GM06990 (cell line): Measurements from ENCODE around the gene PPA1.

Experiments
- DNase-seq: peaks from one replicate; pipeline ENCODE4 v3.0.0-alpha.2; 2011; ENCODE audit not compliant: insufficient read length; ENCODE audit errors: extremely low read depth
- H3K27me3 ChIP-seq: replicated peaks from 2 replicates; pipeline ENCODE4 v1.6.0; 2011; ENCODE audit warnings: low read length; ENCODE audit not compliant: control insufficient read depth, insufficient read depth
- H3K36me3 ChIP-seq: 2 replicates; pipeline ENCODE4 v1.5.1; 2011; ENCODE audit warnings: low read length; ENCODE audit not compliant: control insufficient read depth, insufficient read depth
- H3K4me3 ChIP-seq: replicated peaks from 2 replicates; pipeline ENCODE4 v1.5.1; 2011; ENCODE audit warnings: low read depth, mild to moderate bottlenecking, control low read depth, low read length
- TF ChIP-seq, protein P1 (sequence below): IDR thresholded peaks from 2 replicates; pipeline ENCODE4 v1.5.1; 2011; ENCODE audit warnings: low read length, control low read depth, mild to moderate bottlenecking, inconsistent platforms; ENCODE audit not compliant: insufficient read depth, poor library complexity, severe bottlenecking

Gene PPA1

DNA sequence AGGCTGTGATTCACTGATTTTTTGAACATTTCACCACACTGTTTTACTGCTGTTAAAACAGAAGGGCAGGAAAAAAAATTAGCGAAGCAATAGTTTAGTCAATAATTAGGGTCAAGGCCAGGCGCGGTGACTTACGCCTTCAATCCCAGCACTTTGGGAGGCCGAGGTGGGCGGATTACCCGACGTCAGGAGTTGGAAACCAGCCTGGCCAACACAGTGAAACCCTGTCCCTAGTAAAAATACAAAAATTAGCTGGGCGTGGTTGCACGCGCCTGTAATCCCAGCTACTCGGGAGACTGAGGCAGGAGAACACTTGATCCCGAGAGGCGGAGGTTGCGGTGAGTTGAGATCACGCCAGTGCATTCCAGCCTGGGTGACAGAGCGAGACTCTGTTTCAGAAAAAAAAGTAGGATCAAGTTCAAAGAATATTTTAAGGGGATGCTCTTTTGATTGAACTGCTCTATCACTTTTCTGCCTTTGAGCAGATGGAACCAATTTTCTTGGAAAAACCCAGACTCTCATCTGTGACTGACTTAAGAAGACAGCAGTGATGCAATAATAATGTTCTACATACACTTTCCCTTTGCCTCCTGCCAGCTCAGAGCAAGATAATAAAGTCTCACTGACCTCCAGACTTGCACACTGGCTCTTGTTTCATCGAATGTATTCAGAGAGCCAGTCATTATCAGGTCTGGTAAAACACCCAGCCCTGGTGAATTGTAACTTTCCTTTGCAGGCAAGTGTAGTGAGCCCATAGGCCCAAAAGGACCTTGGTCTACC, 1.6 kb upstream of the PPA1 start:
- no peak overlapping the region for H3K4me3 ChIP-seq
- no peaks in the 10 kb centered on the region for H3K27me3 ChIP-seq
- TF ChIP-seq, protein P1, sequence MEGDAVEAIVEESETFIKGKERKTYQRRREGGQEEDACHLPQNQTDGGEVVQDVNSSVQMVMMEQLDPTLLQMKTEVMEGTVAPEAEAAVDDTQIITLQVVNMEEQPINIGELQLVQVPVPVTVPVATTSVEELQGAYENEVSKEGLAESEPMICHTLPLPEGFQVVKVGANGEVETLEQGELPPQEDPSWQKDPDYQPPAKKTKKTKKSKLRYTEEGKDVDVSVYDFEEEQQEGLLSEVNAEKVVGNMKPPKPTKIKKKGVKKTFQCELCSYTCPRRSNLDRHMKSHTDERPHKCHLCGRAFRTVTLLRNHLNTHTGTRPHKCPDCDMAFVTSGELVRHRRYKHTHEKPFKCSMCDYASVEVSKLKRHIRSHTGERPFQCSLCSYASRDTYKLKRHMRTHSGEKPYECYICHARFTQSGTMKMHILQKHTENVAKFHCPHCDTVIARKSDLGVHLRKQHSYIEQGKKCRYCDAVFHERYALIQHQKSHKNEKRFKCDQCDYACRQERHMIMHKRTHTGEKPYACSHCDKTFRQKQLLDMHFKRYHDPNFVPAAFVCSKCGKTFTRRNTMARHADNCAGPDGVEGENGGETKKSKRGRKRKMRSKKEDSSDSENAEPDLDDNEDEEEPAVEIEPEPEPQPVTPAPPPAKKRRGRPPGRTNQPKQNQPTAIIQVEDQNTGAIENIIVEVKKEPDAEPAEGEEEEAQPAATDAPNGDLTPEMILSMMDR: no peak
- no peak for DNase-seq
- no peaks in the 10 kb centered on the region for H3K36me3 ChIP-seq

DNA sequence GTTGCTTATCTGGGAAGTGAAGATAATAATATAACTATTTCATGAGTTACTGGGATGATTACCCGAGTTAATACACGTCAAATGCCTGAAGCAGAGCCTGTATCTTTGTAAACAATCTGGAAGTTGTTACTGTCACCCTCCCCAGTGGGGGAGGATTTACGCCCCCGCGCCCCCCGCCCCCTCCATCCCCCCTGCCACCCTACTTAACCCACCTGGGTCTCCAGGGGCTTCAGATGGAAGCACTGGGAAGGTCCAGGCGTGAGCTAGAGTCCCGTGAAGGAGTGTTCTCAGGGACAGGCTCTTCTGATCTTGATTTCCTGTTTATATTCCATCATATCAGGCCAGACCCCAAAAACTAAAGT, 691 bp upstream of the PPA1 start:
- Histone ChIP-seq H3K27me3 (no peaks in the 10 kb centered on the region), H3K4me3 (peak overlapping the region; percentile 74), H3K36me3 (no peaks in the 10 kb centered on the region)
- no peak for DNase-seq
- TF ChIP-seq, protein P1: no peak

DNA sequence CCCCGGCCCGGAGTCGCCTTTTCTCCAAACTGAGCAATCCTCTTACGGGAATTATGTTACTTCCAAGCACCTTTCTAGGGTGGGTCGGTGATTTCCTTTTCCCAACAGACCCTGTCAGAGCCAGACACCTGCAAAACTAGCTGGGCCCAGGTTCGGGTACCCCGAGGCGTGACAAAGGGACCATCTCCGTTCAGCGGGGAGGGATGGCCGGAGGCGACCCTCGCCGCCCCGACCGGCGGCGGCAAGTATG, 445 bp downstream of the PPA1 start:
- Histone ChIP-seq H3K4me3 (peak overlapping the region; percentile 90), H3K36me3 (no peaks in the 10 kb centered on the region), H3K27me3 (no peaks in the 10 kb centered on the region)
- no peak for DNase-seq
- TF ChIP-seq, protein P1: no peak

DNA sequence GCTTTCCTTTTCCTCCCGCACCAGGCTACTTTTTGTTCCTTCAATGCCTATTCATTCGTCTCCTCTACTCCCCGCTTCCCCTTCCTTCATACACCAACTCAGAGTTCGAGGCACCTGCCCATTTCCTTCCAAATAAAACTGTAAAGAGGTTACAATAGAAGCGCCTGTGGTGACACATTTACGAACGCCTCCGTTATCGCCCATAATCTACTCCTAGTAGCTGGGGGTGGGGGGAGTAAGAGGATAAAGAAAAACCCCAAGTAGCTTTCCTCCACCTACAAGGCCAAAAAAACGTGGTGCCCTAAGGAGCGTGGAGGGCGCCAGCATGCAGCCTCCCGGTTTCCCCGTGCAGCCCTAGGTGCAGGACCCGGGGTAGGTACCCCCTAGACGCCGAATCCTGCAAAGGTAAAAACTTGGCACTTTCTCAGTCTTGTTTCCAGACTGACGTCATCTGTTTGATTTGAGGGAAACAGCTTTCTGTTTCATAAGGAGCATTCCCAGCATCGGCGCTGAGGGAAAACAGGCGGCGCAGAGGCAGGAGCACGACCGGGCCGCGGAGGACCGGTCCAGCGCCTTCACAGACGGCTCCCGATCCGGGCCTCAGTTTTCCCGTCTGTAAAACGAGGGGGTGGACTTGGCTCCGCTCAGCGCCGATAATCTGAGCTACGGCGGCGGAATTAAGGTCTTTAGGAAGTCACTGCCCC, 922 bp downstream of the PPA1 start:
- no peaks in the 10 kb centered on the region for H3K36me3 ChIP-seq
- DNase-seq: peak; percentile 44
- H3K27me3 ChIP-seq: no peaks in the 10 kb centered on the region
- H3K4me3 ChIP-seq: peak overlapping the region; percentile 90
- TF ChIP-seq, protein P1: no peak

DNA sequence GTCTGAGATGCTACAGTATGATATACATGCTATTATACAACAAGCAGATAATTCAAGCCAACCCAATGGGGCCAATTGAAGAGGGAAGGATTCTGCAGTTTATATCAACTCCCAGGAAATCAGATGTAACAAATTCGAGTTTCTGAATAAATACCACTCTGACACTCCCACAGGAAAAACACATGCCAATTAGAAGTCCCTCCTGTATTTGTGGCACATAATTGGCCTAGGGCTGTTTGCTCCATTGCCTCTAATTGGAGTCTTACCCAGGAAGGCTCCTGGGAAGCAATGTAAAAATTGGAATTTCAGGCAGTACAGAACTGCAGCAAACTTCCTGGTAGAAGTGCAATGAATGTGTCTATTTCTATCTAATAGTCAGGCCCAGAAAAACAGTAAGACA, 4.7 kb downstream of the PPA1 start:
- no peak for DNase-seq
- no peak overlapping the region for H3K4me3 ChIP-seq
- H3K27me3 ChIP-seq: no peaks in the 10 kb centered on the region
- no peaks in the 10 kb centered on the region for H3K36me3 ChIP-seq
- TF ChIP-seq, protein P1: no peak
